ENCODE results near the gene SPOCD1. TPM values are rescaled to one million over a fixed set of nuclear protein-coding genes. Genes with fewer than 3 reads are reported as not detected.

SPOCD1 gene
- total and polyA plus RNA-seq, 2 of the 4 experiments (the other 2 are of a cell fraction): 59.7 to 132 TPM

GRCh38 chr1:31746687-31747086, 69.1 kb downstream of the SPOCD1 start:
- H3K9ac ChIP-seq (ENCODE audit: low read depth, low read length): no peak overlapping the region
- H3K27me3 ChIP-seq (ENCODE audit: control insufficient read depth, insufficient read depth, low read length): no peaks in the 10 kb centered on the region
- peaks cover 5% of the 10 kb centered on the region; the same call in 1 of the 2 replicates for H3K9me1 ChIP-seq (ENCODE audit: insufficient read depth, low read length)
- H3K27ac ChIP-seq (ENCODE audit: insufficient read depth, low read length): no peak overlapping the region
- no peak overlapping the region; the same call in 1 of the 2 replicates for H2BK20ac ChIP-seq (ENCODE audit: low read depth, low read length)
- H2AK5ac ChIP-seq (ENCODE audit: low read depth, low read length): no peak overlapping the region
- no peak overlapping the region for H2BK15ac ChIP-seq (ENCODE audit: low read depth, low read length)
- intact Hi-C loops (cut with micrococcal nuclease): loop anchor here (5.0 kb wide), 2 partner anchors 44 to 184 kb away; partner anchors contain the start of gene COL16A1
- ChIA-PET CTCF (interaction anchor here (1.2 to 1.7 kb wide), 2 partner anchors 12 to 102 kb away, joined by 4 to 9 read pairs; partner anchors contain the start of gene PEF1), POLR2A (ENCODE audit: unreplicated experiment) (no interaction called here)
- no peaks in the 10 kb centered on the region for H3K9me3 ChIP-seq (ENCODE audit: control insufficient read depth, insufficient read depth, low read length)
- dilution Hi-C loops (cut with HindIII; ENCODE audit: low sequenced_read_pairs, unreplicated experiment): no loop called here
- peaks cover 0 to 3% of the 10 kb centered on the region in 2 experiments; a peak in 1 of 4 replicates for H3K79me1 ChIP-seq (ENCODE audit: low read depth in 1 of 2, low read length in 2 of 2)
- in situ Hi-C loops (cut with MboI; ENCODE audit: low sequenced_read_pairs): loop anchor here (10.0 kb wide), 1 partner anchor 82 kb away; no protein-coding TSS in a partner anchor
- no peak overlapping the region for H3K4me3 ChIP-seq (ENCODE audit: insufficient read depth, low read depth, low read length)
- ATAC-seq (ENCODE audit: low read depth) (no peak), DNase-seq (no peak)
- H3K4me1 ChIP-seq (ENCODE audit: control insufficient read depth, insufficient read depth, low read length): peaks cover 22% of the 10 kb centered on the region
- H3K18ac ChIP-seq (ENCODE audit: low read depth, low read length): no peak overlapping the region
- no peak overlapping the region for H3K4ac ChIP-seq (ENCODE audit: low read depth, low read length)
- H2BK120ac ChIP-seq (ENCODE audit: low read depth, low read length): no peak overlapping the region
- no peak overlapping the region for H2BK5ac ChIP-seq (ENCODE audit: low read depth, low read length, poor library complexity, severe bottlenecking)
- TF ChIP-seq MXI1 (IDR thresholded peaks at IDR 0.05; ENCODE audit: borderline replicate concordance, low read depth, low read length): no peak
- peak; percentile 29; the same call in 1 of the 2 replicates for TF ChIP-seq CEBPB (IDR thresholded peaks at IDR 0.05; ENCODE audit: low read depth, low read length)
- BruUV-seq (replicated peaks): no TSS peak
- H4K5ac ChIP-seq (ENCODE audit: low read depth, low read length): no peak overlapping the region
- no peak overlapping the region for H3K4me2 ChIP-seq (ENCODE audit: low read depth, low read length)
- H4K91ac ChIP-seq (ENCODE audit: insufficient read depth, low read depth, low read length): no peak overlapping the region
- H3K56ac ChIP-seq (ENCODE audit: extremely low read depth, insufficient read depth, low read length): no peak overlapping the region
- 25% methylated on average over 7 of the region's 7 CpGs; no CpG with 5 or more reads in 1 of the 2 experiments for WGBS, 2 experiments (ENCODE audit: extremely low coverage in 2 of 2, insufficient read length in 1 of 2)
- no peak overlapping the region for H3K14ac ChIP-seq (replicated peaks; ENCODE audit: low read depth, low read length)
- H2AFZ ChIP-seq (replicated peaks; ENCODE audit: low read length, poor library complexity): no peak overlapping the region
- H4K20me1 ChIP-seq (ENCODE audit: insufficient read depth, low read length): peaks cover 30% of the 10 kb centered on the region
- H4K8ac ChIP-seq (ENCODE audit: low read depth in 2 of 2, low read length in 2 of 2): no peak overlapping the region
- H2AK9ac ChIP-seq (replicated peaks; ENCODE audit: low read depth, low read length, poor library complexity): peak overlapping the region; percentile 66
- no peaks in the 10 kb centered on the region for H3K36me3 ChIP-seq (ENCODE audit: control insufficient read depth, insufficient read depth, low read length)
- no peak overlapping the region for H3K23ac ChIP-seq (ENCODE audit: low read depth, low read length)
